Measurements from ENCODE around the gene ACVR1B.

- TF ChIP-seq CTCF (IDR thresholded peaks at IDR 0.05) = no peak
- TF ChIP-seq POLR2A (IDR thresholded peaks at IDR 0.05) = no peak
Observed at GRCh38 chr12:51905471-51906429, 45.7 kb upstream of the ACVR1B start.
